Activated T-cell treated with anti-CD3 and anti-CD28 coated beads, Interleukin-2, amount 50 U/mL, for 4 hours (primary cell): Measurements from ENCODE around the gene CRTC1. TPM values are rescaled to one million over a fixed set of nuclear protein-coding genes. Genes with fewer than 3 reads are reported as not detected.

ENCODE experiments used
- ATAC-seq, 2 donors: fragments of 200-7000 bp; cut with Tn5 transposase; one replicate each; pipeline ENCODE4 v1.10.0; 2021
- DNase-seq: peaks from one replicate; pipeline ENCODE4 v3.0.0-alpha.2; 2020
- H3K27me3 Mint-ChIP-seq: one replicate; pipeline ENCODE4 v1.8.0; 2021; ENCODE audit warnings: low read depth, mixed read lengths
- H3K36me3 Mint-ChIP-seq: one replicate; pipeline ENCODE4 v1.8.0; 2022; ENCODE audit warnings: mixed read lengths; ENCODE audit not compliant: insufficient read depth
- H3K4me1 Mint-ChIP-seq: one replicate; pipeline ENCODE4 v1.8.0; 2021; ENCODE audit warnings: low read depth, mixed read lengths
- H3K4me3 Mint-ChIP-seq: one replicate; pipeline ENCODE4 v1.8.0; 2021; ENCODE audit warnings: mild to moderate bottlenecking, moderate library complexity, mixed read lengths
- H3K9me3 Mint-ChIP-seq: one replicate; pipeline ENCODE4 v1.8.0; 2021; ENCODE audit warnings: mixed read lengths
- total RNA-seq, 3 donors: library from RNA; stranded (reverse); gene quantifications; one replicate each; pipeline ENCODE4 v1.2.1, GENCODE V29; 2021

The CRTC1 gene
- total RNA-seq, 3 donors from 2014 or later, result 7.8 to 9.6 (median 8.9) TPM

- Mint-ChIP-seq H3K4me1 (no peaks in the 10 kb centered on the region), H3K36me3 (no peaks in the 10 kb centered on the region), H3K4me3 (no peak overlapping the region), H3K27me3 (no peaks in the 10 kb centered on the region), H3K9me3 (no peaks in the 10 kb centered on the region)
- DNase-seq, result no peak
- no peak for ATAC-seq
These were observed 60.4 kb downstream of the CRTC1 start for GRCh38 chr19:18743784-18744418.

GRCh38 chr19:18745012-18745735 lies 61.7 kb downstream of the CRTC1 start:
- DNase-seq, result no peak
- Mint-ChIP-seq H3K4me1 (no peaks in the 10 kb centered on the region), H3K27me3 (no peaks in the 10 kb centered on the region), H3K4me3 (no peak overlapping the region), H3K36me3 (peaks cover 2% of the 10 kb centered on the region), H3K9me3 (no peaks in the 10 kb centered on the region)
- no peak for ATAC-seq

- Mint-ChIP-seq H3K36me3 (peaks cover 4% of the 10 kb centered on the region), H3K4me3 (no peak overlapping the region), H3K4me1 (no peaks in the 10 kb centered on the region), H3K27me3 (no peaks in the 10 kb centered on the region), H3K9me3 (no peaks in the 10 kb centered on the region)
- no peak for ATAC-seq
- no peak for DNase-seq
These were observed 62.5 kb downstream of the CRTC1 start for GRCh38 chr19:18745931-18746330.

- Mint-ChIP-seq H3K4me1 (no peaks in the 10 kb centered on the region), H3K4me3 (no peak overlapping the region), H3K9me3 (no peaks in the 10 kb centered on the region), H3K27me3 (no peaks in the 10 kb centered on the region), H3K36me3 (peaks cover 4% of the 10 kb centered on the region)
- DNase-seq, result no peak
- ATAC-seq, result no peak
These were observed 63.2 kb downstream of the CRTC1 start for GRCh38 chr19:18746401-18747325.

GRCh38 chr19:18749362-18750231 lies 66.1 kb downstream of the CRTC1 start:
- Mint-ChIP-seq H3K27me3 (no peaks in the 10 kb centered on the region), H3K4me1 (no peaks in the 10 kb centered on the region), H3K9me3 (no peaks in the 10 kb centered on the region), H3K36me3 (peaks cover 11% of the 10 kb centered on the region), H3K4me3 (no peak overlapping the region)
- DNase-seq (no peak), ATAC-seq (no peak)

GRCh38 chr19:18750295-18750970 lies 67.0 kb downstream of the CRTC1 start:
- Mint-ChIP-seq H3K36me3 (peaks cover 11% of the 10 kb centered on the region), H3K4me3 (no peak overlapping the region), H3K27me3 (no peaks in the 10 kb centered on the region), H3K4me1 (no peaks in the 10 kb centered on the region), H3K9me3 (no peaks in the 10 kb centered on the region)
- no peak for DNase-seq
- no peak for ATAC-seq

- Mint-ChIP-seq H3K4me1 (no peaks in the 10 kb centered on the region), H3K9me3 (no peaks in the 10 kb centered on the region), H3K36me3 (peaks cover 11% of the 10 kb centered on the region), H3K4me3 (no peak overlapping the region), H3K27me3 (no peaks in the 10 kb centered on the region)
- ATAC-seq (no peak), DNase-seq (no peak)
These were observed 68.1 kb downstream of the CRTC1 start for GRCh38 chr19:18751571-18751970.

DNA sequence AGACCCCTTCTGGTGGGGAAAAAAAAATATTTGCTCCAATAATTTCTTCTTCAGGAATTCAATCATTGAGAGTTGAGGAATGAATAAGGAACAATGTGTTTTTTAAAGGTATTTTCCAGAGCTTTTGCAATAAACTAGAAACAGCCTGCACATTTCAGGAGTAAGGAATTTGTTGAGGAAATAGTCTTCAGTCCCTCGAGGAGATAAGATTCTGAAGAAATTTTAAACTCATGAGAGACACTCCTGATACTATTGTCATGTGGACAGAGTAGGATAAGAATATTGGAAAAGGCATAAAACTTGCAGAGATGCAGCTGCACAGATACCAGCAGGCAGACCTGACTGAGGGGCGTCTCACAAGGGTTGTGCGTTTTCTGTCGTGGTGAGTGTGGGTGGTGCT lies 71.0 kb downstream of the CRTC1 start:
- Mint-ChIP-seq H3K36me3 (peaks cover 11% of the 10 kb centered on the region), H3K9me3 (no peaks in the 10 kb centered on the region), H3K4me3 (no peak overlapping the region)

DNA sequence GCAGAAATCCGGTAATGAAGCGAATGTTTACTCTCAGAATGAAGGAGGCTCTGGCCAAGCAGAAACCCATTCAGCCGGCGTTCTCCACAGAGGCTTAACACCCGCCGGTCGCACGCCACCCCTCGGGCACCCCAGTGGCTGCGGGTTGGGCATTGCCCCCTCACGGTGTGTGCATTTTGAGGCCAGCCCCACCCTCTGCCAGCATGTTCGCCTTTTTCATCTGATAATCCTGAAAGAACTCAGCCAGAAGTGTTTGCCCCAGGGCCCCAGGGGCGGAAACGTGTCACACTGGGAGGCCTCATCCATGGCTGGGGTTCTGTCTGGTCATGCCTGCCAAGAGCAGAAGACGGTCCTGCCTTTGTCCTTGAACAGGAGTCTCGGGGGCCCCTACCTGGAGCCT lies 73.4 kb downstream of the CRTC1 start:
- Mint-ChIP-seq H3K36me3 (peaks cover 7% of the 10 kb centered on the region), H3K27me3 (no peaks in the 10 kb centered on the region), H3K4me3 (no peak overlapping the region), H3K9me3 (no peaks in the 10 kb centered on the region), H3K4me1 (no peaks in the 10 kb centered on the region)
- DNase-seq (no peak), ATAC-seq (no peak)

More for the DNA sequence above, 71.0 kb downstream of the CRTC1 start:
- Mint-ChIP-seq H3K27me3 (no peaks in the 10 kb centered on the region), H3K4me1 (no peaks in the 10 kb centered on the region)
- no peak for ATAC-seq
- DNase-seq, result no peak

GRCh38 chr19:18759304-18759994 lies 76.0 kb downstream of the CRTC1 start:
- no peaks in the 10 kb centered on the region for H3K9me3 Mint-ChIP-seq
- ATAC-seq, result no peak
- no peaks in the 10 kb centered on the region for H3K4me1 Mint-ChIP-seq
- H3K36me3 Mint-ChIP-seq, result peaks cover 2% of the 10 kb centered on the region
- no peak for DNase-seq
- H3K27me3 Mint-ChIP-seq, result no peaks in the 10 kb centered on the region
- no peak overlapping the region for H3K4me3 Mint-ChIP-seq

GRCh38 chr19:18759995-18760426 lies 76.5 kb downstream of the CRTC1 start:
- DNase-seq (no peak), ATAC-seq (no peak)
- Mint-ChIP-seq H3K27me3 (no peaks in the 10 kb centered on the region), H3K4me3 (no peak overlapping the region), H3K4me1 (no peaks in the 10 kb centered on the region), H3K9me3 (no peaks in the 10 kb centered on the region), H3K36me3 (no peaks in the 10 kb centered on the region)

DNA sequence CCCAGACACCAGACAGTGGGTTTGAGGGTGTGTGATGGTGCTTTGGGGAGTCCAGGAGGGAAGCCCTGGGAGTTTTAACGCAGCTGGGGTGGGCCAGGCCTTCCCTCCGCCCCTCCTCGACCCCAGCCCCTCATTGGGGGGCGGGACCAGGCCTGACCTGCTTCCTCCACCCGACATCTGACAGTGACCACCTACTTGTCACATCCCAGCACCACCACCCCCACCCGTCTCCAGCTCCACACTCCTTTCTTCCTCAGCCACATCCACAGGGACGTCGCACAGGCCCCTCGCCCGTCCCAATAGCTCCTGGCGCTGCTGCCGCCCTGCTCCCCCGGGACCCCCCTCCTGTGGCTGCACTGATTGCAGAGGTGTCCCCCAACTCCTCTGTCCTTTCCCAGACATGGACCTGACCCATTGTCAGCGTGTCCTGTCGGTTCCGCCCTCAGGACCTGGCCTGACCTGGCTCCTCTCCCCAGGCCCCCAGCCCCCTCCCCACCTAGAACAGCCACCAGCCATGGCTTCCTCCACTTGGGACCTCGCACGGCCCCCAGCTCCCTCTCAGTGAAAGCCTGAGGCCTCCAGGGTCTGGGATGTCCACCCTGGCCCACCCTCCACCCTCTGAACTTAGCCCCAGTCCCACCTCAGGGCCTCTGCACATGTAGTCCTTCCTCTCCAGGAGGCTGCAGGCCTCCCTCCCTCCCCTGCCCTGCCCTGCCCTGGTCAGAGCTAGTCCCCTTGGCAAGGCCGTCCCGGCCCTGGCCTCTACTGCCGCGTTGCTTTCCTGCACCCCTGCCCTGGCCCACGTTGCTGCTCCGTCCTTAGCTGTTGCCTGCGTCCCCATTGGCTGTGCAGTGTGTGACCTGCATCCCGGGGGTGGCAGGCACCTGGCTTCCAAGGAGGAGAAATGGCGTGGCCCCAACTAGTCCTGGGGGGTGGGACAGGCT lies 77.2 kb downstream of the CRTC1 start:
- H3K9me3 Mint-ChIP-seq, result no peaks in the 10 kb centered on the region
- DNase-seq, result no peak
- H3K27me3 Mint-ChIP-seq, result no peaks in the 10 kb centered on the region
- ATAC-seq, result no peak
- no peak overlapping the region for H3K4me3 Mint-ChIP-seq
- H3K36me3 Mint-ChIP-seq, result no peaks in the 10 kb centered on the region
- H3K4me1 Mint-ChIP-seq, result no peaks in the 10 kb centered on the region
